HepG2 (cell line): ENCODE results near the gene C2orf81. TPM values are rescaled to one million over a fixed set of nuclear protein-coding genes. Genes with fewer than 3 reads are reported as not detected.

Experiments
- CREB3 ChIP-seq: sonication (generic); formaldehyde crosslinking; IDR thresholded peaks from 2 replicates; pipeline ENCODE4 v1.5.0; 2020; ENCODE audit warnings: missing genetic modification reagents
- CSRNP1 ChIP-seq: sonication (generic); formaldehyde crosslinking; IDR thresholded peaks from 2 replicates; pipeline ENCODE4 v1.8.1; 2023; ENCODE audit warnings: mild to moderate bottlenecking, missing genetic modification reagents
- DNMT3B ChIP-seq: conservative IDR thresholded peaks from 2 replicates; pipeline ENCODE4 v1.6.1; 2016; ENCODE audit warnings: missing biosample characterization, control low read depth
- FOXC1 ChIP-seq: sonication (generic); formaldehyde crosslinking; IDR thresholded peaks from 2 replicates; pipeline ENCODE4 v1.8.0; 2022; ENCODE audit warnings: mild to moderate bottlenecking, missing genetic modification reagents, borderline replicate concordance
- FOXP1 ChIP-seq, 2 experiments: fragments of 450-650 bp in 1 of 2; IDR thresholded peaks; 2 replicates each; pipeline ENCODE4 v1.6.1; 2017 to 2018; ENCODE audit warnings: antibody characterized with exemption in 1 of 2
- GTF3A ChIP-seq: sonication (generic); formaldehyde crosslinking; conservative IDR thresholded peaks from 2 replicates; pipeline ENCODE4 v1.4.0; 2020; ENCODE audit warnings: mild to moderate bottlenecking, missing genetic modification reagents
- KDM6A ChIP-seq: IDR thresholded peaks from 2 replicates; pipeline ENCODE4 v1.6.1; 2016; ENCODE audit warnings: low read depth
- SIN3A ChIP-seq: IDR thresholded peaks from 2 replicates; pipeline ENCODE4 v1.6.1; 2011; ENCODE audit warnings: low read depth, mild to moderate bottlenecking, control low read depth, low read length, borderline replicate concordance
- U2AF2 ChIP-seq: fragments of 200-400 bp; formaldehyde crosslinking; IDR thresholded peaks from 2 replicates; pipeline ENCODE4 v1.6.1; 2017; ENCODE audit warnings: low read depth, mild to moderate bottlenecking, low read length
- ZBTB7B ChIP-seq: sonication (generic); formaldehyde crosslinking; IDR thresholded peaks from 2 replicates; pipeline ENCODE4 v1.4.0; 2020; ENCODE audit warnings: missing genetic modification reagents
- ZHX2 ChIP-seq, 2 experiments: sonication (generic) in 1 of 2; formaldehyde crosslinking in 1 of 2; IDR thresholded peaks; 2 replicates each; pipeline versions ENCODE4 v1.6.1 to v1.9.0; 2014 to 2022; ENCODE audit warnings: antibody characterized with exemption in 1 of 2, borderline replicate concordance in 1 of 2, inconsistent platforms in 1 of 2, low read depth in 1 of 2, missing genetic modification reagents in 1 of 2
- ZKSCAN8 ChIP-seq: IDR thresholded peaks from 2 replicates; pipeline ENCODE4 v1.6.1; 2016; ENCODE audit warnings: borderline replicate concordance, missing genetic modification reagents, missing compliant biosample characterization
- ZNF34 ChIP-seq: sonication (generic); formaldehyde crosslinking; IDR thresholded peaks from 2 replicates; pipeline ENCODE4 v1.4.0; 2020; ENCODE audit warnings: mild to moderate bottlenecking, missing genetic modification reagents, borderline replicate concordance
- ZNF570 ChIP-seq: sonication (generic); formaldehyde crosslinking; IDR thresholded peaks from 2 replicates; pipeline ENCODE4 v1.4.0; 2020; ENCODE audit warnings: mild to moderate bottlenecking, missing genetic modification reagents, borderline replicate concordance
- ZNF577 ChIP-seq: sonication (generic); formaldehyde crosslinking; IDR thresholded peaks from 2 replicates; pipeline ENCODE4 v1.4.0; 2020; ENCODE audit warnings: mild to moderate bottlenecking, low read depth, missing genetic modification reagents, borderline replicate concordance
- ZNF770 ChIP-seq: sonication (generic); formaldehyde crosslinking; IDR thresholded peaks from 2 replicates; pipeline ENCODE4 v1.5.0; 2020; ENCODE audit warnings: mild to moderate bottlenecking, missing genetic modification reagents
- polyA plus RNA-seq, 8 experiments: library from polyadenylated mRNA; depleted of rRNA in 3 of 8; stranded (reverse) in 7 of 8; unstranded in 1 of 8; fragments of >200 nt; fragmentation: Illumina TruSeq in 4 of 8; extraction: Trizol in 4 of 8; gene quantifications; 2 replicates each; pipeline versions ENCODE4 v1.2.1 to v1.2.3, GENCODE V29; 2011 to 2016; ENCODE audit warnings: low read depth in 4 of 8, missing spikeins in 1 of 8, mixed read lengths in 1 of 8; ENCODE audit not compliant: insufficient read depth in 1 of 8
- total RNA-seq, 5 experiments: library from RNA; depleted of rRNA; stranded (reverse); fragments of >200 nt; fragmentation: Illumina TruSeq; extraction: Trizol; gene quantifications; 2 replicates each; pipeline ENCODE4 v1.2.3, GENCODE V29; 2016; ENCODE audit warnings: low read depth in 1 of 5

The C2orf81 gene
- total and polyA plus RNA-seq, 2 of the 13 experiments (the other 11 are each of a cell fraction or from before 2014, with no cell fraction given), result 0.15 to 0.17 TPM

- TF ChIP-seq CREB3 (no peak), DNMT3B (CRISPR knock-in tag) (peak; percentile 97; the same call in 1 of the 2 replicates), FOXC1 (CRISPR knock-in tag) (peak; percentile 26; the same call in 1 of the 2 replicates), GTF3A (no peak), ZNF577 (CRISPR knock-in tag) (no peak), ZHX2 (IDR thresholded peaks at IDR 0.05; ENCODE audit: low read depth) (peak; percentile 39; the same call in 1 of the 2 replicates), ZHX2 (CRISPR knock-in tag; IDR thresholded peaks at IDR 0.05; ENCODE audit: borderline replicate concordance) (no peak; the same call in 1 of the 2 replicates), CSRNP1 (CRISPR knock-in tag) (peak; percentile 83), ZKSCAN8 (CRISPR knock-in tag) (no peak), ZBTB7B (CRISPR knock-in tag) (peak; percentile 98), U2AF2 (no peak), ZNF34 (CRISPR knock-in tag) (no peak), SIN3A (no peak), KDM6A (CRISPR knock-in tag) (no peak; the same call in 1 of the 2 replicates), FOXP1 (IDR thresholded peaks at IDR 0.05) (no peak), FOXP1 (CRISPR knock-in tag; IDR thresholded peaks at IDR 0.05) (no peak; the same call in 1 of the 2 replicates), ZNF570 (CRISPR knock-in tag) (no peak), ZNF770 (peak; percentile 42)
These were observed 29.6 kb downstream of the C2orf81 start (continued) for GRCh38 chr2:74391580-74392448.
